T follicular helper cell (primary cell): ENCODE data around the gene SPATS2.

Source experiments
- DNase-seq: peaks from one replicate; pipeline ENCODE4 v3.0.0-alpha.2; 2020; ENCODE audit warnings: low read depth

The SPATS2 gene

DNA sequence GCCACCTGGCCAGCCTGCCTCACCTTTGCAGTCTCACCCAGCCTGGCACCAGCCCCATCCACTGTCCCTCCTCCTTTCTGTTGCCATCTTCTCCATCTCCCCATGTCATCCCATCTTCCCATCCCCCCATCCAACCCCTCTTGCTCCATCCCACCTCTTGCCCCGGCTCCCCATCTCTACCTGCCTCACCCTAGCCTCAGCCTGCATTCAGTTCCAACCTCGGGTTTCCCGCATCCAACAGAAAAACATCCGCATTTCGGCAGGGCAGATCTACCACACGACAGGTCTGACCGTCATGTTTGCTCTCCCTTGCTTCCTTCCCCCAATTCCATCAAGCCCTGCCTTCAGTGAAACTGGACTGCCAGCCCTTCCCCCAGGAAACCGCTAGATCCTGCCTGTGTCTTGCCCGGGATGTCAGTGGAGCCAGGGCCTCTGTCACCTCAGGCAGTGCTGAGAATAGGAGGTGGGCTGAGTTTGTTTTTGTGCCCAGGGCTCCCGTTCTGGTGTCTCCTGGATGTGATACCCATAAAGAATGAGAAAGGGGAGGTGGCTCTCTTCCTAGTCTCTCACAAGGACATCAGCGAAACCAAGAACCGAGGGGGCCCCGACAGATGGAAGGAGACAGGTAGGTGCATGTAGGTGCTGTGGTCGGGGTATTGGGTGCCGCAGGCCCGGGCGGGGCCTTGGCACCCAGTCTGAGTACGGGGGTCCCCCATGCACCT, 174.0 kb downstream of the SPATS2 start:
- DNase-seq = no peak

DNA sequence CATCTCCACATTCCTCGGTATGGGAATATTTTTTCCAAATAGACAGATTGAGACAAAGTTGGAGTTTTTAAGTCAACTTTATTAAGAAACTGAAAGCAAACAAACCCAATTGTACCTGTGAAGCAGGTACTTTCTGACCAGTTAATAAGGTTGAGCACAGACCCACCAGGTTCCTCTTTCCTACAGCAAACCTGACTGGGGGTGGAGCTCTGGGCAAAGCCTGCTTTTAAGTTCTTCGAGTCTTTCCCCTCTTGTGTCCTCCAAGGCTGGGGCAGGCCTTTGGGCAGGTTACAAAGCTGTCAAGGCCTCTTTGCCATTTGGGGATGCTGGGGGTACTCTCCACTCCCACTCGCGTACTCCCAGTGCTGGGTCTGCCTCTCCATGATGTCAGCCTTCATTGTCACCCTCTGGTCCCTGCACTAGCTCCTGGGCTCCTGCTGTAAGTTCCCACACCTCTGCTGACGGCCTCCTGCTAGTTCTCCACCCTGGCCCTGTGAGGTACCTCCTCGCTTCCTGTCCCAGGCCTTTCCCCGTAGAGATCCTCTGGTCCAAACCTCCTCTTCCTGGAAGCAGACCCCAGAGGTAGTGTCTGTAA, 174.7 kb downstream of the SPATS2 start:
- DNase-seq = no peak

DNA sequence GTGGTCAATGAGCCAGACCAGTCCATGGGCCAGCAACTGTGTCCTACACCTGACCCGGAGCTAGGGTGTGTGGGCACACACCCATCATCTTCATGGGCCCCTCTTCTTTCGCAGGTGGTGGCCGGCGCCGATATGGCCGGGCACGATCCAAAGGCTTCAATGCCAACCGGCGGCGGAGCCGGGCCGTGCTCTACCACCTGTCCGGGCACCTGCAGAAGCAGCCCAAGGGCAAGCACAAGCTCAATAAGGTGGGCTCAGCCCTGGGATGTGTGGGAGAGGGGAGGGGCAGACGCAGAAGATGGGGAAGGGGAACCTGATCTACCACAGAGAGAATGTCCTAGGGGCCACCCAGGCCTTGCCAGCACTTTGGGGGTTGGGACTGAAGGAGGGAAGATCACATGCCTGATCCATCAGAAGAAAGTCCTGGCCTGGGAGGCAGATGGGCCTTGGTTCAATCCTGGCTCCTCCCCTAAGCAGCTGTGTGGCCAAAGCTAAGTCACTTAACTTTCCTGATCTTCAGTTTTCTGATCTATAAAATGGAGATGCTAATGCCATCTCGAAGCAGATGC, 175.4 kb downstream of the SPATS2 start:
- no peak for DNase-seq

DNA sequence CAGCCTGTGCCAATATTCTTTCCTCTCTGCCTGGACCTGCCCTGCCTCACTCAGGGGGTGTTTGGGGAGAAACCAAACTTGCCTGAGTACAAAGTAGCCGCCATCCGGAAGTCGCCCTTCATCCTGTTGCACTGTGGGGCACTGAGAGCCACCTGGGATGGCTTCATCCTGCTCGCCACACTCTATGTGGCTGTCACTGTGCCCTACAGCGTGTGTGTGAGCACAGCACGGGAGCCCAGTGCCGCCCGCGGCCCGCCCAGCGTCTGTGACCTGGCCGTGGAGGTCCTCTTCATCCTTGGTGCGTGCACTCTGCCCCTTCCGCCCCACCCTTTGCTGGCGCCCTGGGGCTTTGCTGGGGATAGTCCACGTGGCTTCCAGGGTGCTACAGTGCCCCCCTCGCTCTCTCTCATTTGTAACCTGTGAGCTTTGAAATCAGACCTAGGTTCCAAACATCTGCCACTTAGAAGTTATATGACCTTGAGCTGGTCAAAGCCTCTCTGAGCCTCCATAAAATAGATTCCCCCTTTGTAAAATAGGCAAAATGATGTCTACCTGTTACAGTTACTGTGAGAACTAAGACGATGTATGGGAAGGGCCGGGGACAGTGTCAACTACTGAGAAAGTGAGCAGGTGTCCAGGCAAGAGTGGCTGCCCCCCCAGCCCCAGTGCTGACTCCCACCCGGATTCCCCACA, 176.1 kb downstream of the SPATS2 start:
- no peak for DNase-seq

DNA sequence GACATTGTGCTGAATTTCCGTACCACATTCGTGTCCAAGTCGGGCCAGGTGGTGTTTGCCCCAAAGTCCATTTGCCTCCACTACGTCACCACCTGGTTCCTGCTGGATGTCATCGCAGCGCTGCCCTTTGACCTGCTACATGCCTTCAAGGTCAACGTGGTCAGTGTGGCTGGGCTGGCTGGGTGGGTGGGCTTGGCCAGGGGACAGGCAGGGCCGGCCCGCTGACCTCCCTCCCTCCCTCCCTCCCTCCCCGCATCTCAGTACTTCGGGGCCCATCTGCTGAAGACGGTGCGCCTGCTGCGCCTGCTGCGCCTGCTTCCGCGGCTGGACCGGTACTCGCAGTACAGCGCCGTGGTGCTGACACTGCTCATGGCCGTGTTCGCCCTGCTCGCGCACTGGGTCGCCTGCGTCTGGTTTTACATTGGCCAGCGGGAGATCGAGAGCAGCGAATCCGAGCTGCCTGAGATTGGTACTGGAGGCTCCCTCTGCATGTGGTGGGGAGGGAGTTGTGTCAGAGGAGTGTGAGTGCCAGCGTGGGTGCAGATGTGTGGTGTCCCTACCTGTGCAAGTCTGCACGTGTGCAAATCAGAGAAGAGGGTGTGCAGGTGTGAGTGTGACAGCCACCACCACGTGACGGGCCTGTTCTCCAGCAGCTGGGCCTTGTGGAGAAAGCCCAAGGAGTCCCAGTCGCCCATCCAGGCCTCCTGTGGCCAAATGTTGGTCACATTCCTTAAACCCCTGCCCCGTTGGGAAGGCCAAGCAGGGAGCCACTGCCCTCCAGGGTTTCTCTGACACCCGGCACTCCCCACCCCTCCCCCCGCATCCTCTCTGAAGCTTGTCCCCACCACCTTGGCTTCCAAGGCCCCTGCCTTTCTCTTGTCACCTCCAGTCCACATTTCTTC, 176.9 kb downstream of the SPATS2 start:
- DNase-seq = no peak

DNA sequence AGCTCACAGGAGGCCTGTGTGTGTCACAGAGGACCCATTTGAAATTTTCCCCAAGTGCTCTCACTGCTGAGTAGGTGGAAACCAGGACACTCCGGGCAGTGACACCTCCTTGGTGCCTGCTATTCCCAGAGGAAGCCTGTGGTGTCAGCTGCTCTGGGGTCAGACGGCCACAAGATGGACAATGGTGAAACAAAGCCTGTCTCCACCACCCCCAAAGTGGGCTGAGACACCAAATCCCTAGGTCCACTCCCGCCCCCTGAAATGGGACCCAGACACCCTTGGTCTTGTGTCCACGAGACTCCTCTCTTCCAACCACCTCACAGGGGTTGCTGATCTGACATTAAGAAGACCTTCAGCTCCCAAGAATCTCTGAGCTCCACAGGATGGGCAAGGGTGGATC, 178.6 kb downstream of the SPATS2 start:
- no peak for DNase-seq

DNA sequence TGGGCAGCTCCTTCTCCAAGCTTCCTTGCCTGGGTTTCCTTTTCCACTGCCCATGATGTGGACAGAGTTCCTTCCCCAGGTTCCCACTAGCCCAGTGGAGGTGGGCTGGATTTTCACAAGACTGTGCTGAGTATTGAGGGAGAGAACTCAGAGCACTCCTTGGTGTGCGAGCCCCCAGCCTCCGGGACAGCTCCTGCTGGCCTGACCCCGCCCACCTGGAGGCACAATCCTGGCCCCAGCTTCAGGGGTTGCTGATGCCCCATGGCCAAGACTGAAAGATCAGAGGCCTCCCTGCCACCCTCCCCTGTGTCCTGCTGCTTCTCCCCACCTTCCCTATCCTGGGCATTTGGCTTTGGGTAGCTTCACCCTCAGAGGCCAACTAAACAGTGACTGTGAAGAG, 179.2 kb downstream of the SPATS2 start:
- no peak for DNase-seq

DNA sequence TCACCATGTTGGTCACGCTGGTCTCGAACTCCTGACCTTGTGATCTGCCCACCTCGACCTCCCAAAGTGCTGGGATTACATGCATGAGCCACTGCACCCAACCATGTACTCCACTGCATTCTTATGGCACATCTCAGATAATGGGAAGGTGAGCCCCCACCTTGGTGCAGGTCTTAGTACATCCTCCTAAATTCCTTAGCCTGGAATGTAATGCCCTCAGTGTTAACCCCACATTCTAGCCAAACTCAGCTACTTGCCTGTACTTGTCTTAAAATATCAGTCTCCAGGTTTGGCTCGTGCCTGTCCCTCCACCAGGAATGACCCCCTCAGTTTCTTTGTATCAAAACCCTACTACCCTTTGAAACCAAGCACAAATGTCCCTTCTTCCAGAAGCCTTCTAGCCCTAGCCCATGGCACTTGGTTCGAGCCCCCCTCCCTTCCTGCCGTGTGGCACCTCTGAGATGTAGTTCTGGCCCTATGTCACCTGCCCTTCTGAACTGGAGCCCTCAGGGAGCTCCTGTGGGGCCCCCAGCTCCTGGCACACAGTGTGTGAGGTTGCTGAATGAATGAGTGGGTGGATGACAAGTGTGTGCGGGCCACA, 179.9 kb downstream of the SPATS2 start:
- no peak for DNase-seq

DNA sequence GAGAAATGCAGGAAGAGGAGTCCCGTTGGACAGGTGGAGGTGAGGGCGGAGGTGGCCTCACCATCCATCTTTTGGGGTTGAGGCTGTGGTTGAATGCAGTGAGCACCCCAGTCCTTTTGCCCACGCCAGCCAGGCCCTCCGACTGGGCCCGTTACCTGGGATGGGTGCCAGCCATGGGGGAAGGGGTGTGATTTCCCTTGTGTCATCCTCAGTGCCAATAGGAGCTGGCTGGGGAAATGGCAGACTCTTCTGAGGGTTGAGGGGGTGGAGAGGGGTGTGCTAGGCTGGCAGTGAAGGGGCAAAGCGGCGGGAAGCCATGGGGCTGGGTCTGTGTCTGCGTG, 181.2 kb downstream of the SPATS2 start:
- no peak for DNase-seq

DNA sequence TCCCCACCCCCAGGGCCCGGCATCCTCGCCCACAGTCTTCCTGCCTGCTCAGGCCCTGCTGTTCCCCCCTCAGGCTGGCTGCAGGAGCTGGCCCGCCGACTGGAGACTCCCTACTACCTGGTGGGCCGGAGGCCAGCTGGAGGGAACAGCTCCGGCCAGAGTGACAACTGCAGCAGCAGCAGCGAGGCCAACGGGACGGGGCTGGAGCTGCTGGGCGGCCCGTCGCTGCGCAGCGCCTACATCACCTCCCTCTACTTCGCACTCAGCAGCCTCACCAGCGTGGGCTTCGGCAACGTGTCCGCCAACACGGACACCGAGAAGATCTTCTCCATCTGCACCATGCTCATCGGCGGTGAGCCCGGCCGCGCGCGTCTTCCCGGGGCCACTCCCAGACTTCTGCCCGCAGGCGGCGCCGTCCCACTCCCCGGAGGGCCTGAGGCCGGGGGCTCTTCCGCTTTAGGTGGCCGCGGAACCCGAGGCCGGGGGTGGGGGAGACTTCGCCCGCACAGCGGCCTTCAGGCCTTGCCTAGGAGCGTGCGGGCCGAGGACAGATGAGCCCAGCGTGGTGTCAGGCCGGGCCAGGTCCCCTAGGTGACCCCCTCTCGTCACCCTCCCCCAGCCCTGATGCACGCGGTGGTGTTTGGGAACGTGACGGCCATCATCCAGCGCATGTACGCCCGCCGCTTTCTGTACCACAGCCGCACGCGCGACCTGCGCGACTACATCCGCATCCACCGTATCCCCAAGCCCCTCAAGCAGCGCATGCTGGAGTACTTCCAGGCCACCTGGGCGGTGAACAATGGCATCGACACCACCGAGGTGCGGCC, 181.8 kb downstream of the SPATS2 start:
- no peak for DNase-seq

DNA sequence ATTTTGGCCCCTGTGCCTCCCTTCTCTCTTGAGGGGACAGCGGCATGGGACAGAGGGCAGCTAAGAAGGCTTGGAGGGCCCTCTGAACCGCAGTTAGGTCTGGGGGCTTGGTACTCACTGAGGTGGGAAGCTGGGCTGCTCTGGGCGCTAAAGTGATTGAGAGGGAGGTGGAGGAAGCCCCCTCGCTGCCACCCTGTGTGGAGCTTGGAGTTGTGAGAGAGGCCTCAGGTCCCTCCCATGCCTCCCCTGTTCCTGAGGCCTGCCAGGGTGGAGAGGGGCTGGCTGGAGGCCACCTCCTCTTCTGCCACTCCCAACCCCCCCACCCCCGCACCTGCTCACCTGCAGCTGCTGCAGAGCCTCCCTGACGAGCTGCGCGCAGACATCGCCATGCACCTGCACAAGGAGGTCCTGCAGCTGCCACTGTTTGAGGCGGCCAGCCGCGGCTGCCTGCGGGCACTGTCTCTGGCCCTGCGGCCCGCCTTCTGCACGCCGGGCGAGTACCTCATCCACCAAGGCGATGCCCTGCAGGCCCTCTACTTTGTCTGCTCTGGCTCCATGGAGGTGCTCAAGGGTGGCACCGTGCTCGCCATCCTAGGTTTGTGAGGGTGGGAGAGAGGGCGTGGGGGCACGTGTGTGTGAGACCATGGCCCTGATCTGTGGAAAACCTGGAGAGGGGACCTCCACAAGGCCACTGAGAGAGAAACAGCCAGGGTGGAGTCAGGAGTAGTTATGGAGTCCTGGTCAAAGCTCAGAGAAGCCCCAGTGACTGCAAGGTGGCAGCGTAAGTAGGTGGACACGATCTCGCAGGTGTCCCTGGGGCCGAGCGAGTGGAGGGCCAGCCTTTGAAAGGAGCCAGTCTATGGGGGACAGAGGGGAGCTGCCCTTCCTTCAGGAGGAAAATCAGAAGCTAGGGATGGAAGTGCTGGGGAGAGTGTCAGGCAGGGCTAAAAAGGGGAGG, 182.8 kb downstream of the SPATS2 start:
- DNase-seq = no peak

DNA sequence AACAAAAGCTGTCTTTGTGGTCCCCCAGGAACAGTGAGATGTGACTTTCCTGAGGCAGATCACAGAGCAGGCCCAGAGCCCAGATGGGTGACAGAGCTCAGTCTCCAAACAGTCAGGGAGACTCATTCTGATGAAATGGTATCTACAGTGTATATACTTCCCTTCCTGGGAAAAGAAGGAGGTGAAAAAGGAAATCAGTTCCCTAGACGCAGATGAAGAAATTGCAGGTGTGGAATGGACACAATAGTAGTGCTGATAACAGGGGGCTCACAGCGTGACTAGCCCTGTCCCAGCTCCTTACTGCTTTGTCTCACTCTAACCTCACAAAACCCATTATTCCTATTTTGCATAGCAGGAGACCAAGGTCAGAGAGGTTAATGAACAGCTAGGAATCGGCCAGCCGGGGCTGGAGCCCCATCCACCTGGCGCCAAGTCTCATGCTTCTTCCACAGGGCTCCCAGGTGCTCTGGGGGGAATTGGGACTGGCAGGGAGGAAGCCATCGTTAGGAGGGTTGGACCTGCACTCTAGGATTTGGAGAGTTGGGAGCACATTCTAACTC, 183.5 kb downstream of the SPATS2 start:
- no peak for DNase-seq

DNA sequence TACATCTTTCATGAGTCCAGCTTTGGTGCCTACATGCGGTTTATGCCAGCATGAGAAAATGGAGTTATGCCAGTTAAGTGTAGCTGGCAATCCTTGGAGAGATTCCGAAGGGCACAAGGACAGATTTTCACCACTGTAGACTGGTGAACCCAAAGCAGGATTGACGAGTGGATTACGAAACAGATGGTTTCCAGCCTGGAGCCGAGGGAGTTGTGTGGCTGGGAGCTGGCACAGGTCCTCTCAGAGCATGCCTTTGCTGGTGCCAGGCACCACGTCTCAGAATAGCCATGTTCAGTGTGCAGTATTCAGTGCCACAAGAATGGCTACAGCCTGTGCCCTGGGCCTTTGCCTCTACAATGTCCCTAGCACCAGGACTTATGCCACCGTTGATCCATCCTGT, 184.8 kb downstream of the SPATS2 start:
- DNase-seq = no peak

DNA sequence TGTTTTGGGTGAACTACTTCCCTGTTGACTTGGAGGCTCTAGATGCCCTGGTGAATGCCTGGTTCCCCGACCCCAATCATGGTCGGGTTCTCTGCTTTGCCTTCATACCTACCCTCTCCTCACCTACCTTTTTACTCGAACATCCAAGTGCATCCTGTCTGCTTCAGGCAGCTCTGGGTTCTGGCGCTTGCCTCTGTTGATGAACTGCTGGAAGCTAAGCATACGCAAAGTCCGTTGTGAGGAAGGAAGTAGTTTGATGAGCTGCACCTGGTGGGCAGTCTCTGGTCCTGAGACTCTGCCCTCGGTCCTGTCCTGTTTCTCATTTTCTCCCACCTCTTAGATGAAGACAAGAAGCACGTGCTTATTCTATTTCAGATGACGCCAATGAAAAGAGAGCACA, 185.2 kb downstream of the SPATS2 start:
- DNase-seq = no peak

DNA sequence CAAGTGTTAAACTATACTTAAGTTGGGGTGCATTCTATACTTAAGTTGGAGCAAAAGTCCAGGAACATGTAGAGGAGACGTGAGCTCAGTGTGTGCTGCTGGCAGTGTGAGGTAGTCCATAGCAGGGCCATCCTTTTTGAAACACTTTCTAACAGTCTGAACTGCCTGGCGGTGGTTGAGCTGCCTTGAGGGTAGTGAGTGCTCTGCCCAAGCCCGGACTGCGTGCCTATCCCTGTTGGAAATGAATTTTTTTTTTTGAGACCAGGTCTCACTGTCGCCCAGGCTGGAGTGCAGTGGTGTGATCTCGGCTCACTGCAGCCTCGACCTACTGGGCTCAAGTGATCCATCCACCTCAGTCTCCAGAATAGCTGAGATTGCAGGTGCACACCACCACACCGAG, 185.6 kb downstream of the SPATS2 start:
- no peak for DNase-seq

DNA sequence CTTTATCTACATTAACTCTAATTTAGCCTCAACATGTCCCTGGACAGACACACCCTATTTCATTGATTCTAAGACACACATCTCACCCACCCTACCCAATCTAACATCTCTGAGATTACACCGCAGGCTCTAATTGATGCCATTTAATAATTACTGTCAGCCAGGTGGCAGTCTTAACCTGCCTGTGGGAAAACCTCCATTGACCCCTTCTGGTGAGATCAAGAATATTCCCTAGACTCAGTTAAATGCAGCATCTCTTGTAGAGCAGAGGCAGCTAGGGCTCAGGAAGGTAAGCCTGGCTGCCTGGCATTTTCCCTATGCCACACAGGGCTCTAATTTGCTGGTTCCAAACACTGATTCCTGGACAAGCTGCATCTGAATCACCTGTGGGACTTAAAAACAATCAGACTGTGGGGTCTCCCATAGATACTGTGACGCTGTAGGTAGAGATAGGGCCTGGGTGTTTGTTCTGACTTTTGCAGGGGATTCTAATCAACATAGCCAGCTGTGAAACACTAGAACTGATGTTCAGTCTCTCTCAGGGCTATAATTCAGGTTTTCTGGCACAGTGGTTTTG, 186.3 kb downstream of the SPATS2 start:
- DNase-seq = no peak

DNA sequence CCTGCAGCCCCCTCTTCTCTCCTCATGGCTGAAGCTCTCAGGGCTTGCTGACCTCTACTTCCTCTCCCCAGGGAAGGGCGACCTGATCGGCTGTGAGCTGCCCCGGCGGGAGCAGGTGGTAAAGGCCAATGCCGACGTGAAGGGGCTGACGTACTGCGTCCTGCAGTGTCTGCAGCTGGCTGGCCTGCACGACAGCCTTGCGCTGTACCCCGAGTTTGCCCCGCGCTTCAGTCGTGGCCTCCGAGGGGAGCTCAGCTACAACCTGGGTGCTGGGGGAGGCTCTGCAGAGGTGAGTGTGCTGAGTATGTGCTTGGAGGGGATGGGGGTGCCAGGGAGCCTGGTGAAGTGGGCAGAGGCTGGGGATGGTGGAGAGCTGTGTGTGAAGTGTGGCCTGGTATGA, 187.0 kb downstream of the SPATS2 start:
- DNase-seq = no peak

DNA sequence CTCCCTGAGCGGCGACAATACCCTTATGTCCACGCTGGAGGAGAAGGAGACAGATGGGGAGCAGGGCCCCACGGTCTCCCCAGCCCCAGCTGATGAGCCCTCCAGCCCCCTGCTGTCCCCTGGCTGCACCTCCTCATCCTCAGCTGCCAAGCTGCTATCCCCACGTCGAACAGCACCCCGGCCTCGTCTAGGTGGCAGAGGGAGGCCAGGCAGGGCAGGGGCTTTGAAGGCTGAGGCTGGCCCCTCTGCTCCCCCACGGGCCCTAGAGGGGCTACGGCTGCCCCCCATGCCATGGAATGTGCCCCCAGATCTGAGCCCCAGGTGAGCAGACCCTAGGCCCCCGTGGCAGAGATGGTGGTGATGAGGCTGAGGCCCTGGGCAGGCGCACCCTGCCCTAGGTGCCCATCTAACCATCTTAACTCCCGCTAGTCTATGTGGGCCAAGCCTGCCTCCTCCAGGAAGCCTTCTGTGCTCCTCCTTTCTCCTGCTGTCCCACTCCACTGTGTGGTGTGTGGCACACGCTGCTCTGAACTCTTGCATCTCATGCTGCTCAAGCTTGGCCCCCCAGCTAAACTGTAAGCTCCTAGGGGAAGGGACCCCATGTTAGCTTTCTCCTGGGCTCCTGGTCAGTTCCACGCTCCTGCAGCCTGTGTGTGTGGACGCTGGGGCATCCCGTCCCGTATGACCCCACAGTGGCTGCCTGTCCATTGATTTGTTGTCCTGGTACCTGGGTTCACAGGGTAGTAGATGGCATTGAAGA, 188.5 kb downstream of the SPATS2 start:
- DNase-seq = no peak
